ENCODE data around the gene SSR4. TPM values are rescaled to one million over a fixed set of nuclear protein-coding genes. Genes with fewer than 3 reads are reported as not detected.

SSR4 gene
- total RNA-seq, 2 experiments from 2014 or later, result 133 to 145 TPM

DNA sequence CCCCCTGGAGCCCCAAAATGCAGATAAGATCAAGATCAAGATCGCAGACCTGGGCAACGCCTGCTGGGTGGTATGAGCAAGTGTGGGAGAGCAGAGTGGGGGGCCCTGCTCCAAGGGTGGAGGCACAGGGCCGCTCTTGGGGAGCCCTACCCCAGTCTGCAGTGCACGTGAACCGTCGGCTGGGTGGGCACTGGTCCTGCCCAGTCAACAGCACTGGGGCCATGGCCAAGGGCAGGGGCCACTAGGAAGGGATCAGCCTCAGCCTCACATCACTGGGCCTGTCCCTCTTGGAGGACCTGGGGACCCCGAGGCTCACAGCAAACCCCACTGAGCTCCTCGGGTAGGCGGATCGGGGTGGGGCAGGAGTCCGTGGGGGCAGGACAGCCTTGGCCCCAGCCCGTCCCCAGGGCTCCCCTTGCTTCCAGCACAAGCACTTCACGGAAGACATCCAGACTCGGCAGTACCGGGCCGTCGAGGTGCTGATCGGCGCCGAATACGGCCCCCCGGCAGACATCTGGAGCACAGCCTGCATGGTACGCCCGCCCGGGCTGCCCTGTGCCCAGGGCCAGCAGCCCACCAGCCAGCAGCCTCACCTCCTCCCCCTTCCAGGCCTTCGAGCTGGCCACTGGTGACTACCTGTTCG is 10.0 kb upstream of the SSR4 start:
- Mint-ChIP-seq H3K27me3 (no peaks in the 10 kb centered on the region), H3K36me3 (peaks cover 2% of the 10 kb centered on the region), H3K27ac (no peak overlapping the region), H3K4me3 (no peak overlapping the region), H3K4me1 (no peaks in the 10 kb centered on the region), H3K9me3 (no peaks in the 10 kb centered on the region)
- no peak for DNase-seq

DNA sequence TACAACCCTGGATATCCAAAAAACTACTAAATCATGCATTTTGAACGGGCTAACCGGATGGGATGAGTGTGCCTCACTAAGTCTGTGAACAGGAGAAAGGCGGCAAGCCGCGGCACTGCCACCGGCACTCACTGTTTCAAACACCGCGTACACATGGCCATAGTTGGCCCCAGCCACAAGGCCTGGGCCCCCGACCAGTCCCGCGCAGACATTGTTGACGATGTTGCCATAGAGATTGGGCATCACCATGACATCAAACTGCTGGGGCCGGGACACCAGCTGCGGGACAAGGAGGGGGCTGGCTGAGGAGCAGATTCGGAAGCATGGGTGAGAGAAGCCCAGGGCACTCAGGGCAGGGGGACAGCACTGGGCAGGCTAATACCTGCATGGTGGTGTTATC is 7.8 kb upstream of the SSR4 start:
- Mint-ChIP-seq H3K4me3 (no peak overlapping the region), H3K27me3 (no peaks in the 10 kb centered on the region), H3K27ac (no peak overlapping the region), H3K9me3 (no peaks in the 10 kb centered on the region), H3K36me3 (peaks cover 2% of the 10 kb centered on the region), H3K4me1 (no peaks in the 10 kb centered on the region)
- no peak for DNase-seq

DNA sequence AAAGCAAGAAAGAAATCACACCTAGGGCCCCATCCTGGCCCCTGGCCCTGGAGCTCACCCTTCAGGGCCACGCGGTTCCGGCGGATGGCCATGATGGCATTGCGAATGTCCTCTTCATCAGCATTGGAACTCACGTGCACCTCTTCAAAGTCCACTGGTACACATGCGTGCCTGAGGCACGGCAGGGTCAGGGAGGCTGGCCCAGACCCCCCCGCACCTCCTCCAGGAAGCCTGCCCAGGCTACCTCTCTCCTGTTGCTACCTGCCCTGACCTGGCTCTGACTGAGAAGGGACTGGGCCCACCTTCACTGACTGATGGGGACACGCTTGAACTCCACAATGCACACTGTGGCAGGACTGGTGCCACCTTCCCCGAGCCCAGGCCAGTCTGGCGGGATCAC is 4.8 kb upstream of the SSR4 start:
- Mint-ChIP-seq H3K9me3 (no peaks in the 10 kb centered on the region), H3K27me3 (no peaks in the 10 kb centered on the region), H3K36me3 (peaks cover 6% of the 10 kb centered on the region), H3K4me1 (peaks cover 6% of the 10 kb centered on the region), H3K27ac (no peak overlapping the region), H3K4me3 (no peak overlapping the region)
- no peak for DNase-seq

DNA sequence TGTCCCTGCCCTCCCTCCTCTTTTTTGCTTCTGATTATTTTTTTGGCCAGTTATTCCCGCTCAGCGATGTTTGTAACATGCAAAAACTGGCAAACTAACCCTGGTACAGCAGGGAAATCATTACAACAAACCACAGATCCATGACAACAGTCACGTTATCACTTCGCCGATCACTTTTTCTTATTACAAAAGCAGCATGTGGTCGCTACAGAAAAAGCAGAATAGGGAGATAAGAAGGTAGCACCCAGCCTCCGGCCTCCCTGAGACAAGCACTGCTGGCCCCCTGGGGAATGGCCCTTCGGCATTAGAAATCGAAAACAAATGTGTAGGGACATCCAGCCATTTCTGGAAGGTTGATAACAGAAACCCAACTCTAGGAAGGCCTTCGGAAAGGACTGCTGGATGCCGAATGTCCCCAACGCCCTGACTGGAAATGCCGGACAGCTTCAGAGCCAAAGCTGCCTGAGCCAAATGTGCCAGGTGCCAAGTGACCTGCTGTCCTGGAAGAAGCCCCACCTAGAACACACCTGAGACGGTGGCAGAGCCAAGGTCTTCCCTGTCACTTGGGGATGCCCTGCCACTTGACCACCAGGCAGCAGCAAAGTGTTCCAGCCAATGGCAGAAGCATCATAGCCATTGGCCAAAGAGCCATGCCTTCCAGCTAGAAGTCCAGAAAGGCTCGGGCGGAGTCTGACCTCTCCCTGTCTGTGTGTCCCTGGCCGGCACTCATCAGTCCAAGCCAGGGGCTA is 3.2 kb upstream of the SSR4 start:
- Mint-ChIP-seq H3K36me3 (peaks cover 14% of the 10 kb centered on the region), H3K27ac (no peak overlapping the region), H3K4me3 (no peak overlapping the region), H3K9me3 (no peaks in the 10 kb centered on the region), H3K4me1 (peaks cover 8% of the 10 kb centered on the region), H3K27me3 (no peaks in the 10 kb centered on the region)
- no peak for DNase-seq

DNA sequence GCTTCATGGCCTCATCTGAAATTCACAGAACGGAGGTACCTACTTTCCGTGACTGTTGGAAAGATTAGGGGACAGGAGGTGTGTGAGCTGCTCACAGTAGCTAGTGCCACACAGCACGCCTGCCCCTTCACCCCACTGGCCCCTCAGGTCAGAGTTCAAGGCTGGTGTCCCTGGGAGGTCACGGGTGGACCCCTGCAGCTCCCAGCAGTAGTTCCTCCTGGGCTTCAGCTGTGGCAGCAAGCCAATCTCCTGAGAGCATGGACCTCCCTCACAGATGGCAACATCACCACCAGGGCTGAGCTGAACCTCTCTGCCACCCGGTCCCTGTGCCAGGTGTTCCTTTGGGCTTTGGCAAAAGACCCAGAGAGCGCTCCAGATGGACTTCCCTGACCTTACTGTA is 2.1 kb upstream of the SSR4 start:
- H3K36me3 Mint-ChIP-seq, result peaks cover 20% of the 10 kb centered on the region
- no peak overlapping the region for H3K27ac Mint-ChIP-seq
- H3K27me3 Mint-ChIP-seq, result no peaks in the 10 kb centered on the region
- no peaks in the 10 kb centered on the region for H3K9me3 Mint-ChIP-seq
- no peak for DNase-seq
- H3K4me3 Mint-ChIP-seq, result peak overlapping the region; percentile 98
- H3K4me1 Mint-ChIP-seq, result peaks cover 9% of the 10 kb centered on the region

DNA sequence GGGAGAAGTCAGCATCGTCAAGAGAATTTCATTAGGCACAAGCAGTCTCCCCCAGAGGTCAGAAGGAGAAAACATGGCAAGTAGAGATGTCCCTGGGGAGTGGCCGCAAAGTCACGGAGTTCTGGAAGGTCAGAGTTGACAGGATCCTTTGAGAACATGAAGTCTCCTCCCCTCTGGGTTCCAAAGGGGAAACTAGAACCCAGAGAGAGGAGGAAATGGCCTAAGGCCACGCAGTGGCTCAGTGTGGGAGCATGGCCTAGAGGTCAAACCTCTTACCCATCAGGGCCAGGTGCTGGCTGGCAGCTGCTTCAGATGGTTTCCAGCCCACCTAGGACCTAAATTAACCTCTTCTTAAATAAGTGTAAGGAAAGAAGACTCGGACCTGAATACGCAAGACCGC is 1.2 kb upstream of the SSR4 start:
- H3K27me3 Mint-ChIP-seq, result no peaks in the 10 kb centered on the region
- peak overlapping the region; percentile 98 for H3K4me3 Mint-ChIP-seq
- H3K27ac Mint-ChIP-seq, result peak overlapping the region; percentile 88
- H3K36me3 Mint-ChIP-seq, result peaks cover 20% of the 10 kb centered on the region
- peaks cover 9% of the 10 kb centered on the region for H3K4me1 Mint-ChIP-seq
- no peak for DNase-seq
- H3K9me3 Mint-ChIP-seq, result no peaks in the 10 kb centered on the region

DNA sequence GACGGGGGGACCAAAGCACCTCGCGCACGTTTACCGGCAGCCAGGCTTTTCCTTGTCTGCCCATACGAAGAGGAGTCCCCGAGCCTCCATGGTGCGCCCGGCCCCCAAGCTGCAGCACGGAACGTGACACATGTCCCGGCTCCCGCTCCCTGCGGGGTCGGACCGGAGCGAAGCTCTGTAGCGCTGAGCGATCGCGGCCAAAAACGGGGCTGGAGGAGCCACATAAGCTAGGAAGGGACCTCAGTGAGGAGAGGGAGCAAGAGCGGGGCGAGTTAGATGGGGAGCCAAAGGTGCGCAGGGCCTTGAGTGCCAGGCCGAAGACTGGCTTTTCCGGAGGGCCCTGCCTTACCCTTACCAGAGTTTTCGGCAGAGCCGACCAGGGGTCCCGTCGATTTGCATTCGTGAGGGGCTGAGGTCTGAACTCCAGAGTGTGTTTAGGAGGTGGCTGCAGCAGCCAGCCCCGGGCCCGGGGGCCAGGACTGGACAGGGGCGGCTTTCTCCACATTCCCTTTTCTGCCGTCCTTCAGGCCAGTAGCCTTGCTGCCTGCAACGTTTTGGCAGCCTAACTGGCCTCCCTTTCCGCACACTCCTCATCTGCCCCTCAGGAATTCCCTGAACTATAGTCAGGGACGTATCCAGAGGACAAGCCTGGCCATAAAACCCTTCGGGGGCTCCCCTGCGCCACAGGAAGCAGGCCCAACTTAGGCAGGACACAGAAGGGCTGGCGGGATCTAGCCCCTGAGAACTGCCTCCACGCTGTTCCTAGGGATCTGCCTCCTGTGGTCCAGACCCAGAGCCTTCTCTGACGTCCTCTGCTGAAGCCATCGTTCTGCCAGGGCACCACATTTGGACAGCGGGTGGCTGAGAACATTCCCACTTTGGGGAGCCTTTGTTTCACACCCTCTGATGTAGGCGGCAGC is 689 bp downstream of the SSR4 start:
- no peaks in the 10 kb centered on the region for H3K9me3 Mint-ChIP-seq
- H3K4me1 Mint-ChIP-seq, result peaks cover 9% of the 10 kb centered on the region
- peak overlapping the region; percentile 98 for H3K4me3 Mint-ChIP-seq
- peak; percentile 27 for DNase-seq
- peaks cover 18% of the 10 kb centered on the region for H3K36me3 Mint-ChIP-seq
- peak overlapping the region; percentile 96 for H3K27ac Mint-ChIP-seq
- H3K27me3 Mint-ChIP-seq, result no peaks in the 10 kb centered on the region

DNA sequence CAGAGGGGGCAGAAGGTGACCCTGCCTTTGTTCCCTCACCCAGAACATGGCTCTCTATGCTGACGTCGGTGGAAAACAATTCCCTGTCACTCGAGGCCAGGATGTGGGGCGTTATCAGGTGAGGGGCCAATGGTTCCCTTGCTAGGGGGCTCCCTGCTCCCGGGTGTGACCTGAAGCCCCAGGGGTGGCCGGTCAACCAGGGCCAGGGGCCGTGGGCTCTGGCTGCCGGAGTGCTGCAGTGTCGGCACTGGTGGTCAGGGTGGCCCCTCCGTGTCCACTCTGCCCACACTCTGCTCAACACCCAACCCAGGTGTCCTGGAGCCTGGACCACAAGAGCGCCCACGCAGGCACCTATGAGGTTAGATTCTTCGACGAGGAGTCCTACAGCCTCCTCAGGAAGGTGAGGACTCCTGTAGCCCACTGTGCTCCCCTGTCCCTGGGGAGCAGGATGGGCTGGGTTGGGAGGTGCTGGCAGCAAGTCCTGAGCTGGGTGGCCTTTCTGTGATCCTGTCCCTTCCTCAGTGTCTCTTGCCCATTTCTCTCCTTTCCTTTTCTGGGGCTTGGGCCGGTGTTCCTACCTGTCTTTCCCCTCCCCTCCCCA is 3.0 kb downstream of the SSR4 start:
- H3K9me3 Mint-ChIP-seq, result no peaks in the 10 kb centered on the region
- H3K4me1 Mint-ChIP-seq, result peaks cover 9% of the 10 kb centered on the region
- DNase-seq, result no peak
- peaks cover 18% of the 10 kb centered on the region for H3K36me3 Mint-ChIP-seq
- H3K4me3 Mint-ChIP-seq, result no peak overlapping the region
- H3K27ac Mint-ChIP-seq, result no peak overlapping the region
- H3K27me3 Mint-ChIP-seq, result no peaks in the 10 kb centered on the region

DNA sequence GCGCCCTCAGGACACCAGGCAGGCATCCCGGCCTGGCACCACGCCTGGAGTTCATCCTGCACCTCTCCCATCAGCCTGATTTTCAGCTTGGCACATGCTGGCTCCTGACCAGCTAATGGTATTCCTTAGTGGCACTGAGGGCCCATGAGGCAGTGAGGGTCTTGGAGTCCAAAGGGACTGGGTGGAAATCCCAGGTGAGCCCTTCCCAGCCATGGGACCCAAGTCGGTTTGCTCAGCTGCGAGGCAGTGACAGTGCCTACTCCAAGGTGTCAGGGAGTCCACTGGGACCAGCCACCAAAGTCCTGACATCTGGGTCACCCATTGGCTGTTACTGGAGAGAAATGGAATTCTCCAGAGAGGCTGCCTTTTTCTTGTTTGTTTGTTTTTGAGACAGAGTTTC is 4.9 kb downstream of the SSR4 start:
- Mint-ChIP-seq H3K36me3 (peaks cover 14% of the 10 kb centered on the region), H3K27me3 (no peaks in the 10 kb centered on the region), H3K9me3 (no peaks in the 10 kb centered on the region), H3K4me3 (no peak overlapping the region), H3K4me1 (peaks cover 4% of the 10 kb centered on the region), H3K27ac (no peak overlapping the region)
- DNase-seq, result no peak

DNA sequence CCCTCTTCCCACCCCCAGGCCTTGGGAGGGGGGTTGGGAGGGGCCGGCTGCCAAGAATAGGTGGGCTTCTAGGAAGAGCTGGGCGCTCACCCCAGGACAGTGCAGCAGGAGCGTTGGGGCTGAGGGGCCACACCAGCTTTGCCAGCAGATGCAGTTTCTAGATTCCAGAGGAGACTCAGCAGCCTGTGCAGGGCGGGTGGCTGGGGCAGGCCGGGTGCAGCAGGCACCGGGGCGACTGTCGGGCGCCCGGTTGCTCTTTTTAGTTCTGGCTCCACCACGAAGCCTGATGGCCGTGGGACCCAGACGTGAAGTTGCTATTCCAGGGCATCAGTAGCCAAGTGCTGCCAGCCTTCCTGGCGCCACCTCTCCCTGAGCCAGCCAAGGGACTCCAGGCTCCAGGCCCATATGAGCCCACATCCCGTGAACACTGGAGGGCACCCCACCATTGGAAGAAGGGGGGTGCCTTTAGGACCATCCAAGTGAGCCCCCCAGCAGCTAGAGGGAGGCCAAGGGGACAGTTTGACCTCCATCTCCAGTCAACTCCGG is 5.8 kb downstream of the SSR4 start:
- Mint-ChIP-seq H3K27ac (no peak overlapping the region), H3K36me3 (peaks cover 12% of the 10 kb centered on the region), H3K27me3 (no peaks in the 10 kb centered on the region), H3K9me3 (no peaks in the 10 kb centered on the region), H3K4me3 (no peak overlapping the region), H3K4me1 (peaks cover 4% of the 10 kb centered on the region)
- no peak for DNase-seq

DNA sequence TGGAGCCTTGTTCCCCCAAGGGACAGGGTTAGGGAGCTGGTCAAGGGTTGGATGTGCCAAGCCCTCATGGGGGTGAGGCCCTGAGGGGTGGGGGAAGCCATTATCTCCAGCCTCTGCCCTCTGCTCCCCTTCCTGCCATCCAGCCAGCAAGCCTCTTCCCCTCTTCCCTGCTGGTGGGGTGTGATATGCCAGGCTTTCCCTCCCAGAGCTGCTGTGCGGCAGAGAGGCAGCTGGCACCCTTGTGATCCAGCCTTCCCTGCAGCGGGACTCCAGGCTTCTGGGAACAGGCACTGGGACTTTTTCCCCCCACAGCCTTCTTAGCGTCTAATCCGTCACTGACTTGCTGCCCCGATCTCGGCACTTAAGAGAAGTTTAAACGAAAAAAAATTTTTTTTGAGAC is 6.3 kb downstream of the SSR4 start:
- H3K27ac Mint-ChIP-seq, result no peak overlapping the region
- no peak for DNase-seq
- no peak overlapping the region for H3K4me3 Mint-ChIP-seq
- no peaks in the 10 kb centered on the region for H3K27me3 Mint-ChIP-seq
- H3K36me3 Mint-ChIP-seq, result peaks cover 11% of the 10 kb centered on the region
- no peaks in the 10 kb centered on the region for H3K9me3 Mint-ChIP-seq
- H3K4me1 Mint-ChIP-seq, result peaks cover 4% of the 10 kb centered on the region

DNA sequence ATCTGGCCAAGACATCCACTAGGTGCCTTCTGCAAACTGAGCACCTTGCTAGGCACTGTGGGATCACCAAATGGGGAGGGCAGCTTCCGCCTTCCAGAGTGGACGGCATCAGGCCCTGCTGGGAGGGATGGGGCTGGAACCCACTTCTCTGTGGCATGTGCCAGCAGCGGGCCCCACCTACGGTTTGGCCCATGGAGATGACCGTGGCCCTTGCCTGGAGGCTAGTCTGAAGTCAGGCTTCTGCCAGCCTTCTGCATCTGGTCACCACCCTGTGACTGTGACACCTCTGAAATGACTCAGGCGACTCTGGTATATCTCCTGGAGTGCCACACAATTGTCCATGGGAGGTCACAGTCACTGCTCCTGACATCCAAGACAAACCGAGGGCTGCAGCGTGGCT is 7.2 kb downstream of the SSR4 start:
- Mint-ChIP-seq H3K27ac (no peak overlapping the region), H3K9me3 (no peaks in the 10 kb centered on the region), H3K4me1 (no peaks in the 10 kb centered on the region), H3K27me3 (no peaks in the 10 kb centered on the region), H3K4me3 (no peak overlapping the region), H3K36me3 (peaks cover 2% of the 10 kb centered on the region)
- no peak for DNase-seq

DNA sequence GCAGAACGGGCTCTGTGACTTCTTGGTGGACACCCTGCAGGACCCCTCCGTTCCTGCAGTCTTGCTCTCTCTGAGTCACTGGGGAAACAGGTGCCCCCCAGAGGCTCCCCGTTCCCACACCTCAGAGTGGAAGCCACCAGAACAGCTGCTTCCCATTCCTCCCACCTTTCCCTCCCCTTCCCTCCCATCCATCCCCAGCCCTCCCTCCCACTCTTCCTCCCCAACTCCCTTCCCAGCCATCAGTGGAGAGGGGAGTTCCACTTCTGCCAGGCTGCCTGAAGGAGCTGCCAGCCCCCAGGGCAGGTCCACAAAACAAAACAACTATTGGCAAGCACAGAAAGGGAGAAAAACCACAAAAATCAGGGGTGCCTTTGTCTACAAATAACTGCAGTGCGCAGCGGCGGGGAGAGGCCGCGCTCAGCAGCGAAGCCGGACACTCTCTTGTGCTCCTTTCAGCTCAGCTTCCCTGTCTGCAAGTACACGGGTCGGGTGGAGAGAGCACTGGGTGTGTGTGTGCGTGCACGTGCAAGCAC is 8.1 kb downstream of the SSR4 start:
- Mint-ChIP-seq H3K27me3 (no peaks in the 10 kb centered on the region), H3K36me3 (no peaks in the 10 kb centered on the region), H3K4me1 (no peaks in the 10 kb centered on the region), H3K4me3 (no peak overlapping the region), H3K27ac (no peak overlapping the region), H3K9me3 (no peaks in the 10 kb centered on the region)
- DNase-seq, result no peak

DNA sequence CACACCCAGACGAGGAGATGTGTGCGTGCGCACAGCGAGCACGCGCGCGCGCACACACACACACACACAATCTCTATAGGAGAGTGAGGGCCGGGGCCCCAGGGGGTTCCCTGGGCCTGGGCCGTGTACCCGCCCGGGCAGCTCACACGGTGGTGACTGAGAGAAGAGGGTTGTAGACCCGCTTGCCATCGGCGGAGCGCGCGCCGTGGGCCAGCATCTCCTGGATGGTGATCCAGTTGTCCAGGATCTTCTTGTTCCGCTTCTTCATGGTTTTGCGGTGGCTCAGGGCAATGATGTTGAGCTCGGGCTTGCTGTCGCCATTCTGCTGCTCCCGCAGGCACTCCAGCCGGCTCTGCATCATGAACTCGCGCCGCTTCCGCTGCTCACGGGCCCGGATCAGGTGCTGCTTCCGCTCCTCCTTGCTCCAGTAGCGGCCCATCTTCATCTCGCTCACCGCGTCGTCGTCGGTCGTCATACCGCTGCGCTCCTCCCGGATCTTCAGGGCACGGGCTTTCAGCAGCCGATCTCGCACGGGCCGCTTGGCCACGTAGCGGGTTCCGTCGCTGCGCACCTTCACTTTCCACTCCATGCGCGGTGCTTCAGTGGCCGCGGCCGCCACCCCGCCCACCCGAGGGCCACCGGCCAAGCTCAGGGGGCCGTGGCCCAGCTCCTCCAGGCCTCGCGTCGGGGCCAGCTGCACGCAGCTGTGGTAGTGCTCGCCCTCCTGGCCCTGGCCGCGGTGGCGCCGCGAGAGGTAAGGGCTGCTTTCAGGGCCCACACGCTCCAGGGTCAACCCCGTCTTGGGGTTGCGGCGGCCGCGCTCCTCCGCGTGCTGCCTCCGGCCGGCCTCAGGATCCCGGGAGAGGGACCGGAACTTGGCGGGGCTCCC is 9.0 kb downstream of the SSR4 start:
- H3K9me3 Mint-ChIP-seq, result no peaks in the 10 kb centered on the region
- no peak overlapping the region for H3K4me3 Mint-ChIP-seq
- no peaks in the 10 kb centered on the region for H3K27me3 Mint-ChIP-seq
- no peak for DNase-seq
- H3K27ac Mint-ChIP-seq, result no peak overlapping the region
- H3K4me1 Mint-ChIP-seq, result no peaks in the 10 kb centered on the region
- no peaks in the 10 kb centered on the region for H3K36me3 Mint-ChIP-seq
